Panc1 (cell line): ENCODE measurements around the gene SNTB2. TPM values are rescaled to one million over a fixed set of nuclear protein-coding genes. Genes with fewer than 3 reads are reported as not detected.
A peak's percentile ranks its signal among the peaks of the same experiment; 100 is the strongest.

Source experiments
- ATAC-seq: fragments of 200-7000 bp; cut with Tn5 transposase; 2 replicates; pipeline ENCODE4 v1.9.1; 2020; ENCODE audit warnings: mild to moderate bottlenecking, moderate library complexity
- BruUV-seq: library from RNA; stranded (reverse); fragments of 400-500 nt; replicated peaks from 2 replicates; lab custom pipeline; 2021; lab: Mats Ljungman, UMichigan
- CTCF ChIA-PET: fragments of 300-600 bp; sonication (Branson Sonifier 250); formaldehyde crosslinking; loops from one replicate; lab custom pipeline; 2022; ENCODE audit warnings: antibody characterized with exemption; lab: Charles Lee
- POLR2A ChIA-PET: fragments of 300-600 bp; sonication (Branson Sonifier 250); formaldehyde crosslinking; loops from one replicate; lab custom pipeline; 2022; ENCODE audit warnings: antibody characterized with exemption; lab: Charles Lee
- DNase-seq: peaks from one replicate; pipeline ENCODE4 v3.0.0-alpha.2; 2010; ENCODE audit warnings: low read depth, low spot score
- H3K27ac ChIP-seq: 2 replicates; pipeline ENCODE4 v1.5.1; 2011; ENCODE audit warnings: mild to moderate bottlenecking, low read length, inconsistent platforms
- H3K27me3 ChIP-seq: fragments of 200-500 bp; sonication (Bioruptor generic); 2 replicates; pipeline ENCODE4 v1.6.0; 2014; ENCODE audit warnings: low read length, inconsistent platforms; ENCODE audit not compliant: control insufficient read depth, insufficient read depth
- H3K36me3 ChIP-seq: fragments of 200-500 bp; sonication (Bioruptor generic); 2 replicates; pipeline ENCODE4 v1.5.1; 2014; ENCODE audit warnings: inconsistent platforms, mild to moderate bottlenecking, low read length, moderate library complexity; ENCODE audit not compliant: control insufficient read depth, insufficient read depth
- H3K4me1 ChIP-seq: 2 replicates; pipeline ENCODE4 v1.5.1; 2011; ENCODE audit warnings: inconsistent platforms, mild to moderate bottlenecking, low read length, moderate library complexity; ENCODE audit not compliant: control insufficient read depth, insufficient read depth
- H3K4me3 ChIP-seq, 2 experiments: 2 replicates each; pipeline ENCODE4 v1.5.1; 2011 to 2012; ENCODE audit warnings: low read depth in 2 of 2, low read length in 2 of 2, mild to moderate bottlenecking in 2 of 2, inconsistent platforms in 1 of 2, moderate library complexity in 1 of 2
- H3K9me3 ChIP-seq: fragments of 200-500 bp; sonication (Bioruptor generic); 2 replicates; pipeline ENCODE4 v1.5.1; 2014; ENCODE audit warnings: low read depth, mild to moderate bottlenecking, inconsistent platforms, low read length, moderate library complexity; ENCODE audit not compliant: control insufficient read depth, insufficient read depth
- CTCF ChIP-seq: fragments of 450-650 bp; IDR thresholded peaks from 2 replicates; pipeline ENCODE4 v1.5.1; 2017; ENCODE audit warnings: mild to moderate bottlenecking
- POLR2AphosphoS5 ChIP-seq: IDR thresholded peaks from 2 replicates; pipeline ENCODE4 v1.6.1; 2012; ENCODE audit warnings: mild to moderate bottlenecking, low read depth, low read length, moderate library complexity
- REST ChIP-seq, 2 experiments: IDR thresholded peaks; 2 replicates each; pipeline ENCODE4 v1.6.1; 2011 to 2012; ENCODE audit warnings: low read depth in 2 of 2, control low read depth in 1 of 2, low read length in 1 of 2, mild to moderate bottlenecking in 1 of 2, moderate library complexity in 1 of 2; ENCODE audit not compliant: insufficient read depth in 1 of 2
- SIN3A ChIP-seq: IDR thresholded peaks from 2 replicates; pipeline ENCODE4 v1.6.1; 2012; ENCODE audit warnings: low read depth, mild to moderate bottlenecking, low read length, moderate library complexity, borderline replicate concordance; ENCODE audit not compliant: insufficient read depth
- TCF7L2 ChIP-seq: IDR thresholded peaks from 2 replicates; pipeline ENCODE4 v1.6.1; 2011; ENCODE audit warnings: mild to moderate bottlenecking, low read depth, low read length, inconsistent platforms
- in situ Hi-C: cut with HindIII; loops from 2 replicates; pipeline ENCODE4 v1.10.0; 2016; ENCODE audit warnings: low sequenced_read_pairs, low pct_unique_long_range_greater_than_20kb
- intact Hi-C: fragments of 100-400 bp; cut with micrococcal nuclease; formaldehyde crosslinking; loops from one replicate; pipeline ENCODE4 v1.10.0; 2022; ENCODE audit not compliant: unreplicated experiment
- total RNA-seq: library from RNA; stranded (reverse); gene quantifications from one replicate; pipeline ENCODE4 v1.2.1, GENCODE V29; 2021; ENCODE audit not compliant: unreplicated experiment

SNTB2 gene
- total RNA-seq, 1 experiment from 2014 or later = 40.8 TPM

- in situ Hi-C loops = no loop called here
- POLR2A ChIA-PET = interaction anchor here (0.7 kb wide), 1 partner anchor 106 kb away, joined by 6 read pairs; no protein-coding TSS in a partner anchor
- H3K36me3 ChIP-seq = no peaks in the 10 kb centered on the region
- ATAC-seq (no peak), DNase-seq (no peak)
- no peak for TF ChIP-seq TCF7L2
- TF ChIP-seq SIN3A = no peak
- TF ChIP-seq POLR2AphosphoS5 = no peak
- no peak for TF ChIP-seq CTCF
- TF ChIP-seq REST (IDR thresholded peaks at IDR 0.05; ENCODE audit: insufficient read depth in 1 of 2, low read depth in 2 of 2, low read length in 1 of 2) = no peak
- peak overlapping the region; percentile 71 to 77 for H3K4me3 ChIP-seq
- no TSS peak for BruUV-seq
- intact Hi-C loops = no loop called here
- H3K4me1 ChIP-seq = peaks cover 30% of the 10 kb centered on the region
- H3K27ac ChIP-seq = peak overlapping the region; percentile 69
- CTCF ChIA-PET = no interaction called here
- no peaks in the 10 kb centered on the region for H3K9me3 ChIP-seq
- no peaks in the 10 kb centered on the region for H3K27me3 ChIP-seq
These were observed 1.2 kb downstream of the SNTB2 start for GRCh38 chr16:69188236-69188549.

GRCh38 chr16:69188716-69189115 lies 1.8 kb downstream of the SNTB2 start:
- Histone ChIP-seq H3K27me3 (no peaks in the 10 kb centered on the region), H3K4me1 (peaks cover 30% of the 10 kb centered on the region), H3K9me3 (no peaks in the 10 kb centered on the region), H3K36me3 (no peaks in the 10 kb centered on the region), H3K27ac (peak overlapping the region; percentile 69), H3K4me3 (peak overlapping the region; percentile 71 to 77)
- ChIA-PET POLR2A (interaction anchor here (0.7 kb wide), 1 partner anchor 106 kb away, joined by 6 read pairs; no protein-coding TSS in a partner anchor), CTCF (interaction anchor here (0.6 kb wide), 1 partner anchor 96 kb away, joined by 4 read pairs; no protein-coding TSS in a partner anchor)
- no peak for TF ChIP-seq CTCF
- TF ChIP-seq POLR2AphosphoS5 = no peak
- no peak for TF ChIP-seq REST (IDR thresholded peaks at IDR 0.05; ENCODE audit: insufficient read depth in 1 of 2, low read depth in 2 of 2, low read length in 1 of 2)
- no peak for TF ChIP-seq SIN3A
- no peak for TF ChIP-seq TCF7L2
- intact Hi-C loops = no loop called here
- BruUV-seq = no TSS peak
- in situ Hi-C loops = no loop called here
- DNase-seq (no peak), ATAC-seq (no peak)
